Measurements from ENCODE around the gene CHD2.
A peak's percentile ranks its signal among the peaks of the same experiment; 100 is the strongest.

The CHD2 gene

GRCh38 chr15:92932946-92933649 lies 33.0 kb downstream of the CHD2 start:
- no peak for DNase-seq (ENCODE audit: low read depth)

- no peak for DNase-seq (ENCODE audit: low read depth)
Measured at GRCh38 chr15:92933831-92934230, 33.7 kb downstream of the CHD2 start.

GRCh38 chr15:92934716-92935115 lies 34.6 kb downstream of the CHD2 start:
- no peak for DNase-seq (ENCODE audit: low read depth)

- no peak for DNase-seq (ENCODE audit: low read depth)
Measured at GRCh38 chr15:92936138-92936537, 36.0 kb downstream of the CHD2 start.

GRCh38 chr15:92936693-92937092 lies 36.6 kb downstream of the CHD2 start:
- DNase-seq (ENCODE audit: low read depth): no peak

GRCh38 chr15:92937901-92938300 lies 37.8 kb downstream of the CHD2 start:
- no peak for DNase-seq (ENCODE audit: low read depth)

- DNase-seq (ENCODE audit: low read depth): no peak
Measured at GRCh38 chr15:92938387-92938786, 38.3 kb downstream of the CHD2 start.

GRCh38 chr15:92941668-92942067 lies 41.5 kb downstream of the CHD2 start:
- no peak for DNase-seq (ENCODE audit: low read depth)

- no peak for DNase-seq (ENCODE audit: low read depth)
Measured at GRCh38 chr15:92942706-92943105, 42.6 kb downstream of the CHD2 start.

GRCh38 chr15:92943581-92943980 lies 43.5 kb downstream of the CHD2 start:
- DNase-seq (ENCODE audit: low read depth): no peak

- DNase-seq (ENCODE audit: low read depth): no peak
Measured at GRCh38 chr15:92944946-92945521, 44.9 kb downstream of the CHD2 start.

- DNase-seq (ENCODE audit: low read depth): no peak
Measured at GRCh38 chr15:92947071-92947730, 47.1 kb downstream of the CHD2 start.

GRCh38 chr15:92949604-92950249 lies 49.6 kb downstream of the CHD2 start:
- no peak for DNase-seq (ENCODE audit: low read depth)

- no peak for DNase-seq (ENCODE audit: low read depth)
Measured at GRCh38 chr15:92951800-92952457, 51.8 kb downstream of the CHD2 start.

- DNase-seq (ENCODE audit: low read depth): no peak
Measured at GRCh38 chr15:92952458-92952850, 52.3 kb downstream of the CHD2 start.

GRCh38 chr15:92953566-92953965 lies 53.4 kb downstream of the CHD2 start:
- no peak for DNase-seq (ENCODE audit: low read depth)

- no peak for DNase-seq (ENCODE audit: low read depth)
Measured at GRCh38 chr15:92954002-92954401, 53.9 kb downstream of the CHD2 start.

GRCh38 chr15:92954578-92954977 lies 54.5 kb downstream of the CHD2 start:
- DNase-seq (ENCODE audit: low read depth): no peak

GRCh38 chr15:92955706-92956105 lies 55.6 kb downstream of the CHD2 start:
- no peak for DNase-seq (ENCODE audit: low read depth)

- peak; percentile 14 for DNase-seq (ENCODE audit: low read depth)
Measured at GRCh38 chr15:92958105-92958504, 58.0 kb downstream of the CHD2 start.

GRCh38 chr15:92959219-92959618 lies 59.1 kb downstream of the CHD2 start:
- DNase-seq (ENCODE audit: low read depth): no peak

- DNase-seq (ENCODE audit: low read depth): no peak
Measured at GRCh38 chr15:92960996-92961681, 61.0 kb downstream of the CHD2 start.

Measured in stimulated activated CD8-positive, alpha-beta memory T cell treated with anti-CD3 and anti-CD28 coated beads, Interleukin-15, amount 100 ng/mL, for 1 hour (primary cell).